KMS-11 (cell line): ENCODE measurements around the gene MYO5C.

Experiments used
- H2AFZ ChIP-seq: fragments of 200-600 bp; sonication (generic); 2 replicates; pipeline ENCODE4 v1.6.1; 2016; ENCODE audit warnings: antibody characterized with exemption, mixed run types, low read depth
- H3K27ac ChIP-seq: fragments of 200-600 bp; sonication (generic); 2 replicates; pipeline ENCODE4 v1.6.1; 2016; ENCODE audit warnings: mild to moderate bottlenecking, mixed run types
- H3K27me3 ChIP-seq: fragments of 200-600 bp; sonication (generic); 2 replicates; pipeline ENCODE4 v1.6.1; 2017; ENCODE audit warnings: mild to moderate bottlenecking, low read depth, mixed run types, moderate library complexity; ENCODE audit not compliant: insufficient read depth
- H3K36me3 ChIP-seq: fragments of 200-600 bp; sonication (generic); 2 replicates; pipeline ENCODE4 v1.6.1; 2017; ENCODE audit warnings: mild to moderate bottlenecking, mixed run types; ENCODE audit not compliant: insufficient read depth
- H3K4me1 ChIP-seq: fragments of 200-600 bp; sonication (generic); 2 replicates; pipeline ENCODE4 v1.6.1; 2016; ENCODE audit warnings: mild to moderate bottlenecking, low read depth, mixed run types; ENCODE audit not compliant: poor library complexity, severe bottlenecking
- H3K4me2 ChIP-seq: fragments of 200-600 bp; sonication (generic); 2 replicates; pipeline ENCODE4 v1.7.0; 2016; ENCODE audit warnings: mild to moderate bottlenecking, mixed run types
- H3K4me3 ChIP-seq: fragments of 200-600 bp; sonication (generic); IDR thresholded peaks from 2 replicates; pipeline ENCODE4 v1.6.1; 2017; ENCODE audit warnings: low read depth, low read length, mixed read lengths; ENCODE audit not compliant: insufficient read depth
- H3K79me2 ChIP-seq: fragments of 200-600 bp; sonication (generic); 2 replicates; pipeline ENCODE4 v1.6.1; 2016; ENCODE audit warnings: low read depth, mixed run types; ENCODE audit not compliant: insufficient read depth
- H3K9ac ChIP-seq: fragments of 200-600 bp; sonication (generic); 2 replicates; pipeline ENCODE4 v1.6.1; 2016; ENCODE audit warnings: mild to moderate bottlenecking, mixed run types
- H4K20me1 ChIP-seq: fragments of 200-600 bp; sonication (generic); 2 replicates; pipeline ENCODE4 v1.6.1; 2016; ENCODE audit warnings: mild to moderate bottlenecking, mixed run types; ENCODE audit not compliant: insufficient read depth
- TF ChIP-seq, protein P1 (sequence below): fragments of 200-600 bp; sonication (generic); conservative IDR thresholded peaks from 2 replicates; pipeline ENCODE4 v1.6.1; 2017; ENCODE audit warnings: low read depth, mild to moderate bottlenecking, antibody characterized with exemption, low read length, moderate library complexity, mixed read lengths

The MYO5C gene

DNA sequence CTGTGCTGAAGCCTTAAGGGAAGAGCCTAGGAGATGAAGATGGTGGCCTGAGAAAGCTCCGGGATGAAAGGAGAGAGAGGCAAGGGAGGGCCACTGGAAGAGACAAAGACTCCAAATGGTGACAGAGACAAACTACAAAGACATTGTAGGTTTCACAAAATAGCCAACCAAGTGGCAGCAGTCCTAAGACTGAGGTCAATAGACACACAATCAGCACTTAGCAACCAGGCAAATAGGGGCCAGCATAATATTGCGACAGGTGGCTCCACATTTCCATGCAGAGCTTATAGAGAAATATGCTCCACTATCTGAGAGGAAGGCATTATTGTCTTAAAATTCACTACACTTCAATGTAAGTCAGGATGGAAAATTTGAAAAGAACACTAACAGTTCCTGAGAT is 22.1 kb upstream of the MYO5C start:
- Histone ChIP-seq H3K27ac (no peak overlapping the region), H3K4me2 (no peak overlapping the region), H3K4me3 (no peak overlapping the region), H2AFZ (no peak overlapping the region), H4K20me1 (no peaks in the 10 kb centered on the region), H3K36me3 (no peaks in the 10 kb centered on the region), H3K9ac (no peak overlapping the region), H3K27me3 (no peaks in the 10 kb centered on the region), H3K79me2 (no peaks in the 10 kb centered on the region), H3K4me1 (peaks cover 15% of the 10 kb centered on the region)
- TF ChIP-seq, protein P1, sequence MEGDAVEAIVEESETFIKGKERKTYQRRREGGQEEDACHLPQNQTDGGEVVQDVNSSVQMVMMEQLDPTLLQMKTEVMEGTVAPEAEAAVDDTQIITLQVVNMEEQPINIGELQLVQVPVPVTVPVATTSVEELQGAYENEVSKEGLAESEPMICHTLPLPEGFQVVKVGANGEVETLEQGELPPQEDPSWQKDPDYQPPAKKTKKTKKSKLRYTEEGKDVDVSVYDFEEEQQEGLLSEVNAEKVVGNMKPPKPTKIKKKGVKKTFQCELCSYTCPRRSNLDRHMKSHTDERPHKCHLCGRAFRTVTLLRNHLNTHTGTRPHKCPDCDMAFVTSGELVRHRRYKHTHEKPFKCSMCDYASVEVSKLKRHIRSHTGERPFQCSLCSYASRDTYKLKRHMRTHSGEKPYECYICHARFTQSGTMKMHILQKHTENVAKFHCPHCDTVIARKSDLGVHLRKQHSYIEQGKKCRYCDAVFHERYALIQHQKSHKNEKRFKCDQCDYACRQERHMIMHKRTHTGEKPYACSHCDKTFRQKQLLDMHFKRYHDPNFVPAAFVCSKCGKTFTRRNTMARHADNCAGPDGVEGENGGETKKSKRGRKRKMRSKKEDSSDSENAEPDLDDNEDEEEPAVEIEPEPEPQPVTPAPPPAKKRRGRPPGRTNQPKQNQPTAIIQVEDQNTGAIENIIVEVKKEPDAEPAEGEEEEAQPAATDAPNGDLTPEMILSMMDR: no peak

DNA sequence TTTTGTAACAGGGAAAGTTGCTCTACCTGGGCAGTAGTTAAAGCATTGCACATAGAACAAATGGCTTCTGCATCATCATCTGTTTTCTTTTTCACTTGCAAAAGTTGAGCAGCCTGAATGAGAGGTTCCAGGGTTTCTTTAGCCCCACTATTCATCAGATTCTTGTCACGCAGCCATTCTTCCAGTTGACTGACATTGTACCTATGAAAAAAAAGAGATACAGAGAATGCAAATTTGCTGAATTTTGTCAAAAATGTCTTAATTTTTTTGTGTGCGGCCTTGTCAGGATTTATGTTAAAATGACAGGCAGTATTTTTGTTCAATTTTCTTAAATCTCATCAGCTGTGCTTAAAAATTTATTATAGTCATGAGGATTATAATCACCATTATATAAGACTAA is 21.4 kb upstream of the MYO5C start:
- no peaks in the 10 kb centered on the region for H3K79me2 ChIP-seq
- H2AFZ ChIP-seq: no peak overlapping the region
- no peak overlapping the region for H3K4me2 ChIP-seq
- H3K27ac ChIP-seq: no peak overlapping the region
- no peak overlapping the region for H3K4me3 ChIP-seq
- TF ChIP-seq, protein P1: no peak
- no peaks in the 10 kb centered on the region for H4K20me1 ChIP-seq
- peaks cover 15% of the 10 kb centered on the region for H3K4me1 ChIP-seq
- H3K9ac ChIP-seq: no peak overlapping the region
- no peaks in the 10 kb centered on the region for H3K27me3 ChIP-seq
- H3K36me3 ChIP-seq: no peaks in the 10 kb centered on the region

DNA sequence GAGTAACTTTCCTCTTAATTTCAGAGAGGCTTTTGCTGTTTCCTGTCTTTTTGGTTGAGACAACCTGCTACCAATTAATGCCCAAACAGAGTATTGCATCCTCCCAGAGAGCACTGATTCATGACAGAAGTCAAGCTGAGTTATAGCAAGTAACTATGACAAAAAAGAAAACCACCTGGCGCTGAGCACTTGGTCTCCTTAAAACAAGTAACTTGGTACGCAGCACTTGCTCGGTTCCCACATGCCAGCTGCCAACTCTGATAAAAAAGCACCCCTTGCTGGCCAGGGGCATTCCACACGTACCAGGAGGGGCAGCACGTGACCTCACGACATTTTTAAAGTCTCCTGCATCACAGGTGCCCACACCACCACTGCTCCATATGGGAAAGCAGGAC is 13.5 kb upstream of the MYO5C start:
- Histone ChIP-seq H3K9ac (no peak overlapping the region), H3K4me1 (no peaks in the 10 kb centered on the region), H3K4me2 (no peak overlapping the region), H3K27ac (no peak overlapping the region), H2AFZ (no peak overlapping the region), H3K36me3 (no peaks in the 10 kb centered on the region), H3K27me3 (no peaks in the 10 kb centered on the region), H3K79me2 (no peaks in the 10 kb centered on the region), H4K20me1 (no peaks in the 10 kb centered on the region), H3K4me3 (no peak overlapping the region)
- TF ChIP-seq, protein P1: no peak

DNA sequence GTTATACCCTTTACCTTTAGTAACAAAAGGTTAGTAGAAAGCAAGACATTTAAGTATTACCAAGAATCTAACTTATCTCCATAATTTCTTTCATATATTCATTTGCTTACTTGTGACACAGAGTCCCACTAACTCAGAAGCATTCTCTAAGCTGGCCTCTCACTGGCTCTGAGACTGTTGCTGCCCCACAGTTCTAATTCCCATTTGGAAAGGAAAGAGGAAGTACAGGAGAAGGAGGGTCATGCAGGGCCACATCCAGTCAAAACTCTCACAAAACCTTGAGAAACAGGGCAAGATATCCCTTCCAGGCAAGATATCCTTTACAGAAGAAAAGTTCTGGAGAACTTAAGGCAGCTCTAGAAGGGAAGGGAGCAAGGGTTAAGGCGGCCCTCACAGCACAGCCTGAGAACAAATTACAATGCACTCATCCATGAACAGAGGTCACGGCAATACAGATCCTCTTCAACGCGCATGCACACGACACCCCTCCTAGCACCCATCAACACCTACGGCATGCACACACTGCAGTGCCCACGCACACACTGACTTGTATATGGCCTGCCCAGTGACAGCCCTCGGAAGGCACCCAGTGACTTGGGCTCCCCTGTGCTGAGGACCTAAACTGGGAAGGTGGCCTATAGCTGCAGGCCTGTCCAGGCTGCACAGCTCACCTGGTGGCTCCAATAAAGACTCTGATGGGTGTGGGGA is 13.0 kb upstream of the MYO5C start:
- Histone ChIP-seq H3K4me1 (no peaks in the 10 kb centered on the region), H4K20me1 (no peaks in the 10 kb centered on the region), H2AFZ (no peak overlapping the region), H3K9ac (no peak overlapping the region), H3K4me2 (no peak overlapping the region), H3K36me3 (no peaks in the 10 kb centered on the region), H3K27me3 (no peaks in the 10 kb centered on the region), H3K27ac (no peak overlapping the region), H3K79me2 (no peaks in the 10 kb centered on the region), H3K4me3 (no peak overlapping the region)
- TF ChIP-seq, protein P1: no peak
